ENCODE results near the gene CAMK1D. TPM values are rescaled to one million over a fixed set of nuclear protein-coding genes. Genes with fewer than 3 reads are reported as not detected.

CAMK1D gene
- total and polyA plus RNA-seq, 2 donors (not counting 3 experiments of a cell fraction or from before 2014, with no cell fraction given) = 0.37 to 4.2 TPM

DNA sequence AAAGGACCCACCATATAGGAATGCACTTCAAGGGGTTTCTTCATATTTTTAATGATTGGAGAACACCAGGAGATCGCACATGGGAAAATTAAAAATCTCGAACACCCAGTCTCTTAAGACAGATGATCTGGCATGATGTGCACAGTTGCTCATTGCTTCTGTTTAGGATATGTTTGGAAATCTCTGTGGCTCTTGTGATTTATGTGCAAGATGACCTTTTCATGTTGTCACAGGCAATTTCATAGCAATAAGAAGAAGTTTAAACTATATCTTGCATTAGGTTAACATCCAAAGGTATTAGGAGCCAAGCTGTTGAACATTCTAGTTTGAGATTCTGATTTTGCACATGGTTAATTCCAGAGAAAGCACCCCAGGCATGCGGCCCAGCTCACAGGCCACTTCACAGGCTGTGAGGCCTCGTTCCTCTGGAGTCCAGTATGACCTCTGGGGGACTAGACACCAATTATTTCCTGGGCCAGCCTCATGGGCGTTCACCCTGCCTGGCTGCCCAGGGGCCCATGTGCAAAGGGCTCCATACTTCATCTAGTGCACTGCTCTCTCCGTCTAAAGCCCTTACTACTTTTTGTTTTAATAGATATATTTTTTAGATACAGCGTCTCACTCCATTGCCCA, 28.4 kb downstream of the CAMK1D start:
- Histone ChIP-seq H3K9me3 (replicated peaks; ENCODE audit: control insufficient read depth, insufficient read depth, low read length) (no peaks in the 10 kb centered on the region), H3K4me2 (ENCODE audit: insufficient read depth, low read length) (no peak overlapping the region), H3K36me3 (ENCODE audit: control insufficient read depth in 2 of 2, extremely low read depth in 1 of 2, insufficient read depth in 2 of 2, low read length in 2 of 2) (no peaks in the 10 kb centered on the region), H3K4me3 (replicated peaks in 1 of 3; ENCODE audit: insufficient read depth in 1 of 3, low read depth in 1 of 3, low read length in 3 of 3) (no peak overlapping the region), H3K27ac (ENCODE audit: insufficient read depth, low read depth, low read length) (no peak overlapping the region), H4K20me1 (replicated peaks; ENCODE audit: control insufficient read depth, extremely low read depth, insufficient read depth, low read length) (no peaks in the 10 kb centered on the region), H3K79me2 (ENCODE audit: control insufficient read depth, insufficient read depth, low read length) (no peaks in the 10 kb centered on the region), H3K27me3 (ENCODE audit: control insufficient read depth in 2 of 2, insufficient read depth in 2 of 2, low read length in 2 of 2) (no peaks in the 10 kb centered on the region), H2AFZ (ENCODE audit: low read depth, low read length) (no peak overlapping the region), H3K9me1 (replicated peaks; ENCODE audit: control insufficient read depth, extremely low read depth, insufficient read depth, low read length) (no peaks in the 10 kb centered on the region), H3K4me1 (ENCODE audit: control insufficient read depth, extremely low read depth, insufficient read depth, low read length) (no peaks in the 10 kb centered on the region), H3K9ac (replicated peaks; ENCODE audit: extremely low read depth, insufficient read depth, low read length) (no peak overlapping the region)
- POLR2A ChIA-PET = no interaction called here
- FAIRE-seq (no peak), DNase-seq (ENCODE audit: low read depth, low spot score) (no peak)
- dilution Hi-C loops (cut with MboI; ENCODE audit: extremely low pct_ligation_motif_present, low sequenced_read_pairs) = no loop called here
- intact Hi-C loops (cut with micrococcal nuclease) = no loop called here
- CTCF ChIA-PET = interaction anchor here (0.9 kb wide), 1 partner anchor 279 kb away, joined by 3 read pairs; no protein-coding TSS in a partner anchor
- TF ChIP-seq JUN (IDR thresholded peaks at IDR 0.05; ENCODE audit: borderline replicate concordance, insufficient read depth, insufficient read length, low read depth) (no peak), POLR2A (IDR thresholded peaks at IDR 0.05; ENCODE audit: low read depth, low read length) (no peak), EZH2 (IDR thresholded peaks at IDR 0.05; ENCODE audit: borderline replicate concordance, low read depth, low read length, severe bottlenecking) (no peak), FOS (IDR thresholded peaks at IDR 0.05; ENCODE audit: borderline replicate concordance, insufficient read depth, low read length) (no peak), MYC (IDR thresholded peaks at IDR 0.05; ENCODE audit: low read depth, low read length) (no peak), POLR2AphosphoS5 (IDR thresholded peaks at IDR 0.05; ENCODE audit: insufficient read depth, low read depth, low read length) (no peak), GATA2 (IDR thresholded peaks at IDR 0.05; ENCODE audit: insufficient read depth, insufficient read length, low read depth, low read length) (no peak)
- TF ChIP-seq, protein P1, sequence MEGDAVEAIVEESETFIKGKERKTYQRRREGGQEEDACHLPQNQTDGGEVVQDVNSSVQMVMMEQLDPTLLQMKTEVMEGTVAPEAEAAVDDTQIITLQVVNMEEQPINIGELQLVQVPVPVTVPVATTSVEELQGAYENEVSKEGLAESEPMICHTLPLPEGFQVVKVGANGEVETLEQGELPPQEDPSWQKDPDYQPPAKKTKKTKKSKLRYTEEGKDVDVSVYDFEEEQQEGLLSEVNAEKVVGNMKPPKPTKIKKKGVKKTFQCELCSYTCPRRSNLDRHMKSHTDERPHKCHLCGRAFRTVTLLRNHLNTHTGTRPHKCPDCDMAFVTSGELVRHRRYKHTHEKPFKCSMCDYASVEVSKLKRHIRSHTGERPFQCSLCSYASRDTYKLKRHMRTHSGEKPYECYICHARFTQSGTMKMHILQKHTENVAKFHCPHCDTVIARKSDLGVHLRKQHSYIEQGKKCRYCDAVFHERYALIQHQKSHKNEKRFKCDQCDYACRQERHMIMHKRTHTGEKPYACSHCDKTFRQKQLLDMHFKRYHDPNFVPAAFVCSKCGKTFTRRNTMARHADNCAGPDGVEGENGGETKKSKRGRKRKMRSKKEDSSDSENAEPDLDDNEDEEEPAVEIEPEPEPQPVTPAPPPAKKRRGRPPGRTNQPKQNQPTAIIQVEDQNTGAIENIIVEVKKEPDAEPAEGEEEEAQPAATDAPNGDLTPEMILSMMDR (IDR thresholded peaks at IDR 0.05; ENCODE audit: extremely low read depth in 1 of 2, insufficient read depth in 1 of 2, low read depth in 1 of 2, low read length in 2 of 2) = no peak
- TF ChIP-seq, protein P2, sequence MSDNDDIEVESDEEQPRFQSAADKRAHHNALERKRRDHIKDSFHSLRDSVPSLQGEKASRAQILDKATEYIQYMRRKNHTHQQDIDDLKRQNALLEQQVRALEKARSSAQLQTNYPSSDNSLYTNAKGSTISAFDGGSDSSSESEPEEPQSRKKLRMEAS (IDR thresholded peaks at IDR 0.05; ENCODE audit: insufficient read depth, insufficient read length) = no peak
- no TSS peak for BruUV-seq (replicated peaks)

Data from endothelial cell of umbilical vein (primary cell).